Ascending aorta (tissue), 2 donors: Measurements from ENCODE around the gene CDCA3. TPM values are rescaled to one million over a fixed set of nuclear protein-coding genes. Genes with fewer than 3 reads are reported as not detected.

ENCODE experiments used
- DNase-seq, 2 donors: peaks; one replicate each; pipeline ENCODE4 v3.0.0-alpha.2; 2019; ENCODE audit warnings: low spot score in 2 of 2
- H3K27ac ChIP-seq, 2 donors: fragments of 200-600 bp; sonication (generic); one replicate each; pipeline ENCODE4 v1.5.1; 2016 to 2017; ENCODE audit warnings: mild to moderate bottlenecking in 1 of 2
- H3K27me3 ChIP-seq: fragments of 200-600 bp; sonication (generic); one replicate; pipeline ENCODE4 v1.5.1; 2017
- H3K36me3 ChIP-seq, 2 donors: fragments of 200-600 bp; sonication (generic); one replicate each; pipeline ENCODE4 v1.5.1; 2016
- H3K4me1 ChIP-seq, 2 donors: fragments of 200-600 bp; sonication (generic); one replicate each; pipeline ENCODE4 v1.5.1; 2016 to 2017; ENCODE audit warnings: mild to moderate bottlenecking in 1 of 2
- H3K4me3 ChIP-seq, 2 donors: fragments of 200-600 bp; sonication (generic); one replicate each; pipeline ENCODE4 v1.5.1; 2016 to 2017; ENCODE audit warnings: mild to moderate bottlenecking in 1 of 2
- H3K9me3 ChIP-seq, 2 donors: fragments of 200-600 bp; sonication (generic); one replicate each; pipeline ENCODE4 v1.5.1; 2016
- CTCF ChIP-seq, 3 experiments: fragments of 200-600 bp in 2 of 3; fragments of 450-650 bp in 1 of 3; sonication (generic) in 2 of 3; IDR thresholded peaks; one replicate each; pipeline ENCODE4 v1.5.1; 2016 to 2019; ENCODE audit warnings: antibody characterized with exemption in 3 of 3, mild to moderate bottlenecking in 1 of 3, moderate library complexity in 1 of 3
- intact Hi-C: fragments of 100-400 bp; cut with DNase I; formaldehyde crosslinking; loops from one replicate; pipeline ENCODE4 v1.15.1; 2023
- total RNA-seq: library from RNA; depleted of rRNA; stranded (reverse); fragments of >200 nt; gene quantifications from one replicate; pipeline ENCODE4 v1.1.0, GENCODE V29; 2016

Gene CDCA3
- total RNA-seq, 1 donor from 2014 or later, result not detected

GRCh38 chr12:6824901-6825381 lies 26.1 kb downstream of the CDCA3 start:
- peaks cover 3 to 23% of the 10 kb centered on the region in 2 donors for H3K4me1 ChIP-seq
- no peak for TF ChIP-seq CTCF (IDR thresholded peaks at IDR 0.05)
- H3K36me3 ChIP-seq, result no peaks in the 10 kb centered on the region
- H3K9me3 ChIP-seq, result no peaks in the 10 kb centered on the region
- intact Hi-C loops, result loop anchor here (1.0 to 5.0 kb wide), 5 partner anchors 46 to 218 kb away; partner anchors contain the start of genes CHD4, MLF2 and ZNF384
- peak overlapping the region in 1 of 2 donors; percentile 46 for H3K4me3 ChIP-seq
- H3K27ac ChIP-seq, result no peak overlapping the region
- peaks cover 7% of the 10 kb centered on the region for H3K27me3 ChIP-seq
- DNase-seq, result no peak

- H3K27me3 ChIP-seq, result peaks cover 7% of the 10 kb centered on the region
- H3K36me3 ChIP-seq, result no peaks in the 10 kb centered on the region
- no peak for TF ChIP-seq CTCF (IDR thresholded peaks at IDR 0.05)
- DNase-seq, result no peak
- H3K9me3 ChIP-seq, result no peaks in the 10 kb centered on the region
- peaks cover 3 to 23% of the 10 kb centered on the region in 2 donors for H3K4me1 ChIP-seq
- H3K27ac ChIP-seq, result no peak overlapping the region
- H3K4me3 ChIP-seq, result no peak overlapping the region
- intact Hi-C loops, result loop anchor here (2.0 kb wide), 1 partner anchor 45 kb away; no protein-coding TSS in a partner anchor
Measured at GRCh38 chr12:6824085-6824775, 26.9 kb downstream of the CDCA3 start.

- intact Hi-C loops, result loop anchor here (2.0 kb wide), 1 partner anchor 45 kb away; no protein-coding TSS in a partner anchor
- H3K9me3 ChIP-seq, result no peaks in the 10 kb centered on the region
- peaks cover 7% of the 10 kb centered on the region for H3K27me3 ChIP-seq
- no peak for TF ChIP-seq CTCF (IDR thresholded peaks at IDR 0.05)
- no peaks in the 10 kb centered on the region for H3K36me3 ChIP-seq
- H3K4me3 ChIP-seq, result no peak overlapping the region
- H3K4me1 ChIP-seq, result peaks cover 3 to 23% of the 10 kb centered on the region in 2 donors
- DNase-seq, result no peak
- H3K27ac ChIP-seq, result no peak overlapping the region
Measured at GRCh38 chr12:6823182-6824084, 27.7 kb downstream of the CDCA3 start.

- peaks cover 3 to 20% of the 10 kb centered on the region in 2 donors for H3K4me1 ChIP-seq
- TF ChIP-seq CTCF (IDR thresholded peaks at IDR 0.05), result no peak
- no peak for DNase-seq
- H3K27ac ChIP-seq, result no peak overlapping the region
- peaks cover 7% of the 10 kb centered on the region for H3K27me3 ChIP-seq
- no peaks in the 10 kb centered on the region for H3K36me3 ChIP-seq
- H3K9me3 ChIP-seq, result no peaks in the 10 kb centered on the region
- intact Hi-C loops, result no loop called here
- H3K4me3 ChIP-seq, result peak overlapping the region in 1 of 2 donors; percentile 64
Measured at GRCh38 chr12:6822426-6823135, 28.5 kb downstream of the CDCA3 start.
